GM18517 (cell line): ENCODE results near the gene STRN4.
"Not testable (repeated sequence)": the region's sequence is repeated elsewhere in the genome, so short reads cannot be mapped to it uniquely, and the experiment has no call there.

Source experiments
- ATAC-seq: cut with Tn5 transposase; IDR thresholded peaks from one replicate; pipeline ENCODE4 v1.9.1; 2021; ENCODE audit warnings: mild to moderate bottlenecking, moderate library complexity; ENCODE audit not compliant: unreplicated experiment

Gene STRN4

DNA sequence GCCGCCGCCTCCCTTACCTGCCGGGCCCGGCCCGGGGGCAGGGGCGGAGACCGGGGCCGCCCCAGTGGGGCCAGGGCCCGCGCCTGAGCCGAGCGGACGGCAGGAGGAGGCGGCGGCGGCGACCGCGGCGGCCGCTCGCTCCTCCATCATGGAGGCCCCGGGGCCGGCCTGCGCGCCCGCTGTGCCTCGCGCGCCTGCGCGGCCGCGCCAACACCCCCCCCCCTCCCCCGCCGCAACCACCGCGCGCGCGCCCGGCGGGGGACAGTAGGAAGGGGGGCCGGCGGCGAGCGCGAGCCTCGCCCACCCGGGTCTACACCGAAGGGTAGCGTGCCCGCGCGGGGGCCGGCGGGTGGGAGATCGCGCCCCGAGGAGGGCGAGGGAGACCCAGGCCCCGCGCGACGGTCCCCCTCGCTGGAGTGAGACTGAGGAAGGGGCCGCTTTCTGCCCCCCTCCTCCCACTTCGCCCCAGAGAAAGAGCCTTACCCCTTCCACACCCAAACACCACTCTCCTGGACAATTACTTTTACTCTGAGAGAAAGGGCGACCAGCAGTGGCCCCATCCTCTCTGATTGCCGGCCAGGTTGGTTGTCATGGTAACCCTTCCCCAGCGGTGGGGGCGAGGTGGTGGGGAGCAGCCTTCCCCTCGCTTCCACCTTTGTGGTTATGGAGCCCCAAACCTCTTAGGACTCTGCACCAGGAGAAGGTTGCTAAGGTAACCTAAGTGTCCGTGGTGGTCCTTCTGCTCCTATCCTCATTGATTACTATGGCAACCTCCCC is at the start of gene STRN4:
STRN4 (minus strand) TSS at position 170 of the 777 bp plus-strand sequence; CDS start at position 150, 20 bp downstream.
- no peak for ATAC-seq

DNA sequence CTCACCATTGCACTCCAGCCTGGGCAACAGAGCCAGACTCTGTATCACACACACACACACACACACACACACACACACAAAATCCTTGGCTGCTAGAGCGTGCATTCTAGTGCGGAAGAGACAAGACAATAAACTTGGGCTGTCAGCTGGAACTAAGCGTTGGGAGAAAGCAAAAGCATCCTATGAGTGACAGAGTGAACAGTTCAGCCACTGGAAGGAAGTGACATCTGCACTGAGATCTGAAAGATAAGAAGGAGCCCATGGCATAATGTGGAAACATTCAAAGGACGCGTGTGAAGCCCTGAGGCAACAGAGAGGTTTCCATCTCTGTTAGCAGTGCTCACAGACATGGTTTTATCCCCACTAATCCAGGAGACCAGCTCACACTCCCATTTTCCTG is 45.7 kb upstream of the STRN4 start:
- no peak for ATAC-seq

- no peak for ATAC-seq
Measured at GRCh38 chr19:46789371-46789770, 43.1 kb upstream of the STRN4 start.

DNA sequence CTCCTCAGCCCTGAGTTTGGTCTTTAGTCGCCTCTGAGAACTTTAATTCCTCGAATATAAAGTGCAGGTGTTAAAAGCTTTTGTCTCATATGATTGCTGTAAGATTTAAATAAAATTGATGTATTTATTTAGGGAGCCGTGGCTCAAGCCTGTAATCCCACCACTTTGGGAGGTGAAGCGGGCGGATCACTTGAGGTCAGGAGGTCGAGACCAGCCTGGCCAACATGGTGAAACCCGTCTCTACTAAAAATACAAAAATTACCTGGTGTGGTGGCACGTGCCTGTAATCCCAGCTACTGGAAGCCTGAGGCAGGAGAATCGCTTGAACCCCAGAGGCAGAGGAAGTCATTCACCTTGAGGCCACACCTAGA is 42.7 kb upstream of the STRN4 start:
- no peak for ATAC-seq

- ATAC-seq: peak; percentile 48
Measured at GRCh38 chr19:46788262-46788967, 42.2 kb upstream of the STRN4 start, which contains the start of gene SLC1A5. Gene SLC1A5 (minus strand): TSS chr19:46788594. CDS start chr19:46787965, 629 bp downstream.

DNA sequence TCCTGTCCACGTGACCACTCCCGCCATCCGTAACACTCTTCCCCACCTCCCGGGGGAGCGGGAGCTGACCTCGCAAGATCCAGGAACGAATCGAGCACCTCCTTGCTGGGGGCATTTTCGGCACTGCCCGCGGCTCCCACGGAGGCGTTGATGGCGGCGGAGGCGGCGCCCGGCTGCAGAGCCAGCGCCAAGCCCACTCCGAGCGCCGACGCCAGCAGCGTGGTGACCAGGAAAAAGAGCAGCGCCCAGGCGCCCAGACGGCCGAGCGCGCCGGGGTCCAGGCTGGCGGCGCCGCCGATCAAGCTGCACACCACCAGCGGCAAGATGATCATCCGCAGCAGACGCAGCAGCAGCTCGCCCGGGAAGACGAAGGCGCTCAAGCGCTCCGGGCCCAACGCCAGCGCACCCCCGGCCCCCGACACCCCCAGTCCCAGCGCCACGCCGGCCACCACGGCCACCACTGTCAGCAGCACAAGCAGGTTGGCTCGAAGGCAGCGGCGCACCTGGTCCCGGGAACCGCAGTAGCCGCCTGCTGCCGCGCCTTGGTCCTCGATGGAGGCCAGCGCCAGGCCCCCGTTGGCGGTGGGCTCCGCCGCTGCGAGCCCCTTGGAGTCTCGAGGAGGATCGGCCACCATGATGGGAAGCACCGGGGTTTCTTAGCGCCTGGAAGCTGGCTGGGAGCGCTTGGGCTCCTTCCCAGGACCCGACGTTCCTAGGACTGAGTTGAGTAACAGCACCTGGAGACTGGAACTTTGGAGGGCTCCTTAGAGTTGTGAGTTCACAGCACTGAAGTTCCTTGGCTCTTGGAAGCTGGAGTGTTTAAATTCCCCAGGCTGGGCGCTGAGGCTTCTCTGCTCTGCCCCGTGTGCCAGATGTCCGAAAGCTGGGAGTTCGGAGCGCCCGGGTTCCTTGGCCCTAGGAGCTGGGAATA is 41.3 kb upstream of the STRN4 start:
- no peak for ATAC-seq

DNA sequence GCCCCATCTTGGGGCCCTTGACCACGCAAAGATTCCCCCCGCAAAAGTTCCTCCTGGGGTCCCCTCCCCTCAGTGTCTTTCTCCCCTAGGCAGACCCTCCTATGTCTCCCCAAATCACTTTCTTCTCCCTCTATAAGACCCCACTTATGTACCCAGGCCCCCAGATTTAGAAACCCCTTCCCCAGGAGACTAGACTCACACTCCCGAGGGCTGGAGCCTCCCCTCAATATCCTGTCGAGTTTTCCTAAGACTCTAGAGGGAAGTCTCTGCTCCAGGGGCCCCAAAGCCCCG is 40.7 kb upstream of the STRN4 start:
- ATAC-seq: no peak

DNA sequence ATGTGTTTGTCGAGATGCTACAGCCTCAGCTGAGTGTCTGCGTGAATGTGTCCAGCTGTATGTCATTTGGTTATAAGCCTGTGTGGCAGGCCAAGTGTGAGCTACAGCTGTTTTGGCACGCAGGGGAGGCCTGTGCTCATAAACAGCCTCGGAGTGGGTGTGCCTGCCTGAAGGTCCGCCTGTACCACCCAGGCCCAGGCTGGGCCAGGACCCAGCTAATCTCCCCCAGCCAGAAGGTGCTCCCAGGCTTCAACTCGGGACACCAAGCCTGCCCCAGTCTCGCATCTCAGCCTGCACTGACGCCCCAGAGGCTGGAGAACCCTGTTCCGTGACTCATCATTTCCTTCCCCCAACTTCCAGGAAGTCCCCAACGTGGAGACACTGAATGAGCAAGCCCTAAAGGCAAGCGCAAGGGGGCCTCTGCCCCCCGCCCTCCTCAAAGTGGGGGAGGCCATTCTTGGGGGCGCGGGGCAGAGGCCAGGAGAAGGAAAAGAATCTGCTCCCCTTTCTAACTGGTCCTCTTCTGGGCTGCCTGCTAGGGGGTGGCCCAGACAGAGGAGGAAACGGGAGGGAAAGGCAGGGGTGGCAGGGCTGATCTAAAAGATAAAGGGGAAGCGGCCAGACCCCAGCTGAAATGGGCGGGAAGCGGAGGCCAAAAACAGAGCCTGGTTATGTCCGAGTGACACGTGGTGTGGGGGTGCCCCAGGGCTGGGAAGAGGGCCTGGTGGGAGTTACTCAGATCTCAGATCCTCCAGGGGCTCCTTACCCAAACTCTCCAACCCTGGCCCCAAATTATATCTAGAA is 40.2 kb upstream of the STRN4 start:
- no peak for ATAC-seq

DNA sequence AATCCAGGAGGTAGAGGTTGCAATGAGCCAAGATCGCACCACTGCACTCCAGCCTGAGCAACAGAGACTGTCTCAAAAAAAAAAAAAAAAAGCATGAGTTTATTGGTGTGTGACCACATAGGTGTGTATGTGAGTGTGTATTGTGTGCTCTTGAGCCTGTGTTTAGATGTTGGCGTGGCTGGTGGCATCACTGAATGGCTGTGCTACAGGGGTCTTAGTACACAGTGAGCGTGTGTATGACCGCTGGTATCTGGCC is 39.7 kb upstream of the STRN4 start:
- no peak for ATAC-seq

DNA sequence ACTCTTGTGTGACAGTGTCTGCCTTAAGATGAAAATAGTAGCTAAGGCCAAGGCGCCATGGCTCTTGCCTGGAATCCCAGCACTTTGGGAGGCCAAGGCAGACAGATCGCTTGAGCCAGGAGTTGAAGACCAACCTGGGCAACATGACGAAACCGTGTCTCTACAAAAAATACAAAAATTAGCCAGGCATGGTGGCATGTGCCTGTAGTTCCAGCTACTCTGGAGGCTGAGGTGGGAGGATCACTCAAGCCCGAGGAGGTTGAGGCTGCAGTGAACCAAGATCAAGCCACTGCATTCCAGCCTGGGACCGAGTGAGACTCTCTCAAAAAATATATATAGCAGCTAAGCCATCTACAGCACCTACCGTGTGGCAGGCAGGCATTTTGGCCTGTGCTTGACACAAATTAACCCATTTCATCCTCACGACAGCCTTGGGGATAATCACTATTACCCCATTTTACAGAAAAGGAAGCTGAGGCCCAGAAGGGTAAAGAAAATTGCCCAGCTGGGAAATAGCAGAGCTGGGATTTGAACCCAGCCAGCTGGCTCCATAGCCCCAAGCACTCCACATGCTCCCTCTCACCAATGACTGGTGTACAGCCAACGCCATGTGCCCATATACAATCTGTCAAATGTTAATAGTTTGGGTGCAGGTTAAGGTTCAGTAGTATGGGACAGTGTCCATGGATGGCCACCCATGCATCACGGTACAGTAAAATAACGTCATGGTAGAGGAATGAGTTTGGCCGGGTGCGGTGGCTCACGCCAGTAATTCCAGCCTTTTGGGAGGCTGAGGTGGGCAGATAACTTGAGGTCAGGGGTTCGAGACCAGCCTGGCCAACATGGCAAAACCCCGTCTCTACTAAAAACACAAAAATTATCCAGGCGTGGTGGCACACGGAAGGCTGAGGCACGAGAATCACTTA is 39.1 kb upstream of the STRN4 start:
- no peak for ATAC-seq

DNA sequence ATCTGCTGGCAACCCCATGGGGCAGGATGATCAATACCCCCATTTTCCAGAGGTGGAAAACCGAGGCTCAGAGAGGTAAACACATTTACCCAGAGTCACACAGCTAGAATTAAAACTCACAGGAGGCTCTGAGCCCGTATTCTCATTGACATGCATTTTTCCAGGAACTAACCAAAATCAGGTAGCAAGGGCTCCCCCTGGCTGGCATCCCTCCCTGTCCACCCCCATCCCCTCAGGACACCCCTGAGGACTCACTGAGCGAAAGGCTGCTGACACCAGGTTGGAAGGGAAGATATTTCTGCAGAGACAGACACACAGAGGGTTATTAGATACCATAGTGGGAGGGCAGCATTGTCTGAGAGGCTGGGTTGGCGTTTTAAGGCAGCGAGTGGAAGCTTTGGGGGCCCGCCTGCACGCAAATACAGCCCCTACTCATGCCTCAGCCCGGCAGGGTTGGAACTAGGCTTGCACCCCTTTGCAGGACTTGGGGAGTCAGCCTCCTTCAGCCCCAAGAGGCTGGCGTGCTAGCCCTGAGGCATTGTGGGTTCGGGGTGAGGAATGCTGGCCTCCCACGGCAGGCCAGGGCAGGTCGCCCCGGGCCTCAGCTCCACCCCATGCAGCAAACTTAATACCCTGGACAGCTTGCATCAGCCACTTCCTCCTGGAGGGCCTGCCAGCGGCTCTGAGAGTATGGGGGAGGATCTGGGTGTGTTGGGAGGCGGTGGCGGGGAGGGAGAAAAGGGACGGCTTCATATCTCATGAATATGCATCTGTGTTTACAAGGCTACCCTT is 38.2 kb upstream of the STRN4 start:
- peak; percentile 34 for ATAC-seq

GRCh38 chr19:46783670-46784069 is 37.4 kb upstream of the STRN4 start:
- no peak for ATAC-seq

GRCh38 chr19:46782355-46783019 is 36.2 kb upstream of the STRN4 start:
- no peak for ATAC-seq

- not testable (repeated sequence) for ATAC-seq
Measured at GRCh38 chr19:46777956-46778645, 31.9 kb upstream of the STRN4 start.

DNA sequence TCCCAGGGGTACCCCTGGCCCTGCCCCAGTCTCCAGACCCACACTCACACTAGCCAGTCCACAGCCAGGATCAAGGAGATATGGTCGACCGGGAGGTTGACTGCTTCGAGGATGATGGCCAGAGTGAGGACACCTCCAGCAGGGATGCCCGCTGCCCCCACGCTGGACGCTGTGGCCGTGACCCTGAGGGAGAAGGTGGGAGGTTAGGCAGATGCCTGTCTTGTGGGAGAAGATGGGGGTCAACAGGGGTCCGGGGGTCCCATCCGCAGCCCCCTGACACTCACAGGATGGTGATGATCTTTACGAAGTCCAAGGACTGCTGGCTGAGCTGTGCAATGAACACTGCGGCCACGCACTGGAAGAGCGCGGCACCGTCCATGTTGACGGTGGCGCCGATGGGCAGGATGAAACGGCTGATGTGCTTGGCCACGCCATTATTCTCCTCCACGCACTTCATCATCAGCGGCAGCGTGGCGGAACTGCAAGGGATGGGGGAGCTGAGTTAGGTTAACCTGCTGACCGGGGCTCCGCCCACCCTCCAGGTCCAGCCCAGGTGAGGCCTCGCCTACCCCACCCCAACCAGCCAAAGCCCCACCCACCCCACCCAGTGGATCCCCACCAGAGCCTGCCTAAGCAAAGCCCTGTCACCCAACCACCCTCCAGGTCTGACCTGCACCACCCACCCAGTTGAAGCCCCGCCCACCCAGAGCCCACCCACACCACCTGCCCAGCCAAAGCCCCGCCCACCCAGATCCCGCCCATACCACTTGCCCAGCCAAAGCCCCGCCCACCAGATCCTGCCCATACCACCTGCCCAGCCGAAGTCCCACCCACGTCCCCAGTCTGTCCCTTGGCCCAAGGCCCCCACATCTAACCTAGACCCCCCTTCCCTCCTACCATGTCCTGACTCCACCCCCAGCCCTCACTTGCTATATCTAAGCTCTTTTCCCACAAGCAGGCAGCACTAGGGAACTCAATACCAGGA is 31.0 kb upstream of the STRN4 start:
- ATAC-seq: no peak

GRCh38 chr19:46775642-46776258 is 29.5 kb upstream of the STRN4 start:
- no peak for ATAC-seq
